Stimulated activated memory B cell treated with anti-CD40 and anti-IgM and Interleukin-4, amounts not matched to agents 10 μg/mL and 1 μg/mL and 100 μg/mL, for 72 hours (primary cell): ENCODE results near the gene MVK.

Experiments
- ATAC-seq: fragments of 150-1000 bp; cut with Tn5 transposase; 2 replicates; pipeline ENCODE4 v1.10.0; 2021
- H3K27ac Mint-ChIP-seq: one replicate; pipeline ENCODE4 v1.8.0; 2022; ENCODE audit warnings: mild to moderate bottlenecking, mixed read lengths
- H3K27me3 Mint-ChIP-seq: one replicate; pipeline ENCODE4 v1.8.0; 2022; ENCODE audit warnings: mixed read lengths
- H3K36me3 Mint-ChIP-seq: one replicate; pipeline ENCODE4 v1.8.0; 2022; ENCODE audit warnings: mixed read lengths
- H3K4me1 Mint-ChIP-seq: one replicate; pipeline ENCODE4 v1.8.0; 2022; ENCODE audit warnings: mixed read lengths
- H3K4me3 Mint-ChIP-seq: one replicate; pipeline ENCODE4 v1.8.0; 2022; ENCODE audit warnings: mild to moderate bottlenecking, moderate library complexity, mixed read lengths
- H3K9me3 Mint-ChIP-seq: one replicate; pipeline ENCODE4 v1.8.0; 2022; ENCODE audit warnings: mixed read lengths

The MVK gene

GRCh38 chr12:109588461-109589239, 15.1 kb downstream of the MVK start:
- Mint-ChIP-seq H3K27ac (no peak overlapping the region), H3K9me3 (no peaks in the 10 kb centered on the region), H3K36me3 (peaks cover 71% of the 10 kb centered on the region), H3K4me1 (no peaks in the 10 kb centered on the region), H3K27me3 (no peaks in the 10 kb centered on the region), H3K4me3 (no peak overlapping the region)
- no peak for ATAC-seq

DNA sequence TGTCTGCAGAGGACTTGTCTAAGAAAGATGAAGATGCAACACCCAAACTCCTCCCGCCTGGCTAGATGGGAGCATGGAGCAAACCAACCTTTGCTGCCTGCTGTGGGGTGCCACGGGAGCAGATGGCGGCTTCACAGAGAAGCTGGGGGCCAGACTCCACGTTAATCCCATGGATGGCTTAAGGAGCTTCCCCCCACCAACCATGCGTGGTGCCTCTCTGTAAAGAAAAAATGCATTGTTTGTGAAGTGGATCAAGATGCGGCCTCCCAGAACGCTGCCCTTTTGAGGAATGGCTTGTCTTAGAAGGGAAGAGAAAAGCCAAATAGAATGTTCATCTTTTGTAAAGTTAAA, 15.6 kb downstream of the MVK start:
- H3K9me3 Mint-ChIP-seq: no peaks in the 10 kb centered on the region
- peaks cover 74% of the 10 kb centered on the region for H3K36me3 Mint-ChIP-seq
- ATAC-seq: no peak
- H3K4me3 Mint-ChIP-seq: no peak overlapping the region
- H3K27ac Mint-ChIP-seq: no peak overlapping the region
- no peaks in the 10 kb centered on the region for H3K27me3 Mint-ChIP-seq
- no peaks in the 10 kb centered on the region for H3K4me1 Mint-ChIP-seq

DNA sequence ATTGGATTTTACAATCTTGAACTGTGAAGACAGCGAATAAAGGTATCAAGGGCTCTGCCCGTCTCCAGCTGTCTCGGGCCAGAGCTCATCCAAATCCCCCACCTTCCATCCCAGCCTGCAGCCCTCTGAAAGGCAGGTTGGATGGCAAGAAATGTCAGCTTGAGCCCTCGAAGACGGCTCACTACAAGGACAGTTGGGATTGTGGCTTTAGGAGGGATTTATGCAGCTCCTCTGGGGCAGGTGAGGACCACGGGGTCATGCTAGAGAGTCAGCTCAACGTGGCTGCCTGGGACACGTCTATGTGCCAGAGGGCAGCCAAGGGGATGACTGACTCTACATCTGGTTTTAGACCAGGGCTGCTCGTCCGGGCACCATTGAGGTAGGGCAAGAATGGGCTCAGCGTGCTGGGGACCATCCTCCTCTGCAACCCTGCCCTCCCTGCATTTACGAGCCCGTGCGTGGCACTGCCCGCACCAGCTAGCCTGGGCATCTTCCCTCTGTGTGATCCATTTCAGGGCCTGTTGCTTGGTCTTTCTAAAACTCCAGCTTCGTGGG, 16.2 kb downstream of the MVK start:
- no peak for ATAC-seq
- Mint-ChIP-seq H3K9me3 (no peaks in the 10 kb centered on the region), H3K4me3 (no peak overlapping the region), H3K4me1 (peaks cover 2% of the 10 kb centered on the region), H3K36me3 (peaks cover 77% of the 10 kb centered on the region), H3K27me3 (no peaks in the 10 kb centered on the region), H3K27ac (no peak overlapping the region)

DNA sequence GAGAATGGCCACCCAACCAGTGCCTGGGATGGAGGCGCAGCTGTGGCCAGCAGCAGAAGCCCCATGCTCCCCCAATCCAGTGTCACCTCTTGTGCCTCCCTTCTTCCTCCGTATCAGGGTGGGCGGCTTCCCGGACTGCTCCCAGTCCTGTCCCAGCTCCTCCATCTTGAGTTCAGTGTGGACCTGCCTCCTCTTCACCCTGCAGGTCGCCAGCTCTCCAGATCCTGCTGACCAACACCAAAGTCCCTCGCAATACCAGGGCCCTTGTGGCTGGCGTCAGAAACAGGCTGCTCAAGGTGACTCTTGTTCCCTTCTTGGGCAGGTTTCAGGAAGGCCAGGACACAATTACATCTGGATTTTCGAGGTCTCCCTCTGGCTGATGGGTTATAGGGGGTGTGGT, 17.0 kb downstream of the MVK start:
- Mint-ChIP-seq H3K27ac (no peak overlapping the region), H3K9me3 (no peaks in the 10 kb centered on the region), H3K4me1 (peaks cover 6% of the 10 kb centered on the region), H3K27me3 (no peaks in the 10 kb centered on the region), H3K4me3 (no peak overlapping the region), H3K36me3 (peaks cover 73% of the 10 kb centered on the region)
- no peak for ATAC-seq

- Mint-ChIP-seq H3K4me3 (no peak overlapping the region), H3K36me3 (peaks cover 69% of the 10 kb centered on the region), H3K27me3 (no peaks in the 10 kb centered on the region), H3K27ac (no peak overlapping the region), H3K4me1 (peaks cover 11% of the 10 kb centered on the region), H3K9me3 (no peaks in the 10 kb centered on the region)
- no peak for ATAC-seq
These were observed 17.4 kb downstream of the MVK start for GRCh38 chr12:109591041-109591440.

DNA sequence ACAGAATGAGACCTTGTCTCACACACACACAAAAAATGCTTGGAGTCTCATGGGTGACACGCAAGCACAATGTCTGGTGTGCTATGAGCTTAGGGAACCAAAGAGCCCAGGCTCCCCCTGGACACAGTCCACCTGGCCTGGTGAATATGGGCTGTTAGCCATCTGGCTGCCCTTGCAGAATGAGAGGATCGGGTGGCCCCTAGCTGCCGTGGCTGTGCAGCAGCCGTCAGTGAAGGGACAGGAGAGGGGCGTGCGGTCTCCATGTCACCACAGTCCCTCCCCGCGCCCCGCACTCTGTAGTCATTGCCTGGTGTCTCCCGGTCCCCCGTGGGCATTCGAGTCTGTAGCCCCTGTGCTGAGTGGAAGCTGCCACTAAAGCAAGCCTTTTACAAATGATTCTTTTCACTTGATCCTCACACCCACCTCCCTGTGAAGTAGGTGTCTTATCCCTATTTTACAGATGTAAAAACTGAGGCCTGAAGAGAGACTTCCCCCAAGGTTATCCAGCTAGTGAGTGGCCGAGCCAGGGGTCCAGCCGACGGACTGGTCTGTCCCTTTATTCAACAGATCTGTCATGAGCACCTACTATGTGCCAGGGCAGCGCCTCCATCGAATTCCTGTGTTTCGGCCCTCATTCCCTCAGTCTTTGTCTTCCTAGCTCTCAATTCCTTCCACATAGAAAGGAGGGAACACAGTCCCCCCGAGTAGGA, 18.8 kb downstream of the MVK start:
- Mint-ChIP-seq H3K9me3 (no peaks in the 10 kb centered on the region), H3K4me1 (peaks cover 17% of the 10 kb centered on the region), H3K27me3 (no peaks in the 10 kb centered on the region), H3K4me3 (no peak overlapping the region), H3K36me3 (peaks cover 63% of the 10 kb centered on the region), H3K27ac (no peak overlapping the region)
- no peak for ATAC-seq

- Mint-ChIP-seq H3K9me3 (no peaks in the 10 kb centered on the region), H3K27ac (no peak overlapping the region), H3K4me1 (peaks cover 22% of the 10 kb centered on the region)
These were observed 19.3 kb downstream of the MVK start for GRCh38 chr12:109592905-109593272.

DNA sequence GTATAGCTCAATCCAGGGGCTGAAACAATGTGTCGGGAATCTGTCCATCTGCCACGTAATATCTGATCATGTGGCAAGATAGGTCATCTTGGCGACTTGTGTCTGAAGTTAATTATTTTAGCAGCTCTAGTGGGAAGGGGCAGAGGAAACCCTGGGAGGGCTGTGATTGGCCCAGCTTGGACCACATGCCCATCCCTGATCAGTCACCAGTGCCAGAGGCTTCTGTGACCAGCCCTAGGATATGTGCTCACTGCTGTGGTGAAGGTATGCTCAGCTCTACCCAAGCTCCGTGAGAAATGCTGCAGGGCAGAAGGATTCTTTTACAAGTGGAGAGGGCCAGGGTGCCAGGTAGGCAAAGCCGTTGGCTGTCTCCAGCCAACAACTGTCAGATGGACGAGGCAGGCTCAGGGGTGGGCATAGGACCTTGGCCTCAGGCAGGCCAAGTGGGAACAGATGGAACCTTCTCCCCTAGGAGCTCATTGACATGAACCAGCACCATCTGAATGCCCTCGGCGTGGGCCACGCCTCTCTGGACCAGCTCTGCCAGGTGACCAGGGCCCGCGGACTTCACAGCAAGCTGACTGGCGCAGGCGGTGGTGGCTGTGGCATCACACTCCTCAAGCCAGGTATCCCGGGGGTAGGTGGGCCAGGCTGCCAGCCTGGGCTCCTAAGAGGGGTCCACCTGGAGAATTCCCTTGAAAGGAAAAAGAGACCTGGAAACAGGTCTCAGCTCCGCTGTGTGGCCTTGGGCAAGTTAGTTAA, 21.1 kb downstream of the MVK start:
- ATAC-seq: no peak
- H3K27me3 Mint-ChIP-seq: no peaks in the 10 kb centered on the region
- H3K9me3 Mint-ChIP-seq: no peaks in the 10 kb centered on the region
- no peak overlapping the region for H3K4me3 Mint-ChIP-seq
- H3K27ac Mint-ChIP-seq: no peak overlapping the region
- peaks cover 42% of the 10 kb centered on the region for H3K36me3 Mint-ChIP-seq
- H3K4me1 Mint-ChIP-seq: peaks cover 24% of the 10 kb centered on the region

More at GRCh38 chr12:109592905-109593272, 19.3 kb downstream of the MVK start:
- no peak for ATAC-seq
- Mint-ChIP-seq H3K27me3 (no peaks in the 10 kb centered on the region), H3K4me3 (no peak overlapping the region), H3K36me3 (peaks cover 59% of the 10 kb centered on the region)

- Mint-ChIP-seq H3K4me1 (peaks cover 24% of the 10 kb centered on the region), H3K27ac (no peak overlapping the region), H3K4me3 (no peak overlapping the region), H3K36me3 (peaks cover 37% of the 10 kb centered on the region), H3K27me3 (no peaks in the 10 kb centered on the region), H3K9me3 (no peaks in the 10 kb centered on the region)
- ATAC-seq: no peak
These were observed 21.8 kb downstream of the MVK start for GRCh38 chr12:109595321-109595902.

DNA sequence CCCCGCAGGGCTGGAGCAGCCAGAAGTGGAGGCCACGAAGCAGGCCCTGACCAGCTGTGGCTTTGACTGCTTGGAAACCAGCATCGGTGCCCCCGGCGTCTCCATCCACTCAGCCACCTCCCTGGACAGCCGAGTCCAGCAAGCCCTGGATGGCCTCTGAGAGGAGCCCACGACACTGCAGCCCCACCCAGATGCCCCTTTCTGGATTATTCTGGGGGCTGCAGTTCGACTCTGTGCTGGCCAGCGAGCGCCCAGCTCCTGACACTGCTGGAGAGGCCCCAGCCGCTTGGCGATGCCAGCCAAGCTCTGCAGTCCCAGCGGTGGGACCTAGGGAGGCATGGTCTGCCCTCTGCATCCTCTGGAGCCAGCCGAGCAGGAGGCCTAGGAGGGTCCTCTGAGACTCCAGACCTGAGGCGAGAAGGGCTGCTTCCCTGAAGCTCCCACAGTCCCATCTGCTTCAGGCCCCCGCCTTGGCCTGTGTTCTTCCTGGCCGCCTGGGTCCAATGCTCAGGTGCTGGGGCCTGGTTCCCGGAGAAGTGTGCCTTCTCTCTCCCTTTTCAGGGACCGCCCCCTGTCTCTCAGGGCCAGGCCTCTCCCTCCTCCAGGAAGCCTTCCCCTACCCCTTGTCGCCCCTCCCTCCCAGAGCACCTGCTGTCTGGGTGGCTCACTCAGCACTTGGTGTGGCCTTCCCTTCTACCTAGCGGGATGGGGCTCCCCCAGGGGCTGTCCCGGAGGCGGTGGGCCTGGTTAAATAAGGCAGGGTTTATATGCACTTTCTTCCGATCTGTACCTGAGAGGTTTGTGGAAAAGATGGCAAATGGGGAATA, 23.0 kb downstream of the MVK start:
- Mint-ChIP-seq H3K4me1 (peaks cover 24% of the 10 kb centered on the region), H3K4me3 (no peak overlapping the region), H3K9me3 (no peaks in the 10 kb centered on the region), H3K36me3 (peaks cover 25% of the 10 kb centered on the region), H3K27ac (no peak overlapping the region), H3K27me3 (no peaks in the 10 kb centered on the region)
- ATAC-seq: no peak

GRCh38 chr12:109597414-109597794, 23.8 kb downstream of the MVK start:
- peaks cover 23% of the 10 kb centered on the region for H3K36me3 Mint-ChIP-seq
- no peak for ATAC-seq
- no peak overlapping the region for H3K4me3 Mint-ChIP-seq
- H3K4me1 Mint-ChIP-seq: peaks cover 24% of the 10 kb centered on the region
- no peaks in the 10 kb centered on the region for H3K27me3 Mint-ChIP-seq
- H3K27ac Mint-ChIP-seq: no peak overlapping the region
- H3K9me3 Mint-ChIP-seq: no peaks in the 10 kb centered on the region

- Mint-ChIP-seq H3K9me3 (no peaks in the 10 kb centered on the region), H3K27me3 (no peaks in the 10 kb centered on the region), H3K27ac (no peak overlapping the region), H3K36me3 (peaks cover 18% of the 10 kb centered on the region), H3K4me3 (no peak overlapping the region), H3K4me1 (peaks cover 24% of the 10 kb centered on the region)
- ATAC-seq: no peak
These were observed 24.3 kb downstream of the MVK start for GRCh38 chr12:109597795-109598427.

- Mint-ChIP-seq H3K9me3 (no peaks in the 10 kb centered on the region), H3K4me3 (no peak overlapping the region), H3K36me3 (peaks cover 18% of the 10 kb centered on the region), H3K27ac (no peak overlapping the region), H3K27me3 (no peaks in the 10 kb centered on the region), H3K4me1 (peaks cover 26% of the 10 kb centered on the region)
- no peak for ATAC-seq
These were observed 24.8 kb downstream of the MVK start for GRCh38 chr12:109598428-109598854.

DNA sequence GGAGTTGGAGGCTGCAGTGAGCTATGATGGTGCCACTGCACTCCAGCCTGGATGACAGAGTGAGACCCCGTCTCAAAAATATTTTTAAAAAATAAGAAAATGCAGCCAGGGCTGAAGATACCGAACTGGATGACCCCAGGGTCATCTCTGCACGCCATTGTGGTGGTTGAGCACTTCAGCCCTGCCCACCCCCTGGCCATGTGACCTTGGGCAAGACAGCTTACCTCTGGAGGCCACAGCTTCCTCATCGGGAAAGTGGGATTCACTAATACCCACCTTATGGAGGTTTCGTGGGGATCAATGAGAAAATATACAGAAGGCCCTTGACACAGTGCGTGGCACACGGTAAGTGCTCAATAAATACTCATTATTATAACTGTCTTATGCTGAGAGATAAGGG, 25.5 kb downstream of the MVK start:
- H3K4me1 Mint-ChIP-seq: peaks cover 33% of the 10 kb centered on the region
- no peaks in the 10 kb centered on the region for H3K27me3 Mint-ChIP-seq
- no peak overlapping the region for H3K4me3 Mint-ChIP-seq
- H3K36me3 Mint-ChIP-seq: peaks cover 13% of the 10 kb centered on the region
- ATAC-seq: no peak
- H3K9me3 Mint-ChIP-seq: no peaks in the 10 kb centered on the region
- no peak overlapping the region for H3K27ac Mint-ChIP-seq
